ENCODE measurements around the gene CHAF1B. TPM values are rescaled to one million over a fixed set of nuclear protein-coding genes. Genes with fewer than 3 reads are reported as not detected.

The CHAF1B gene
- total and polyA plus RNA-seq, 2 of the 8 experiments (the other 6 are each of a cell fraction or from before 2014, with no cell fraction given) = 11.8 to 23.1 TPM

GRCh38 chr21:36403713-36404112 is 18.5 kb downstream of the CHAF1B start:
- Histone ChIP-seq H3K23me2 (ENCODE audit: low read depth, low read length) (no peaks in the 10 kb centered on the region), H4K91ac (replicated peaks; ENCODE audit: insufficient read length, low read length) (no peak overlapping the region), H3K9me3 (ENCODE audit: insufficient read depth in 2 of 2, low read depth in 1 of 2, low read length in 1 of 2) (no peaks in the 10 kb centered on the region), H3K4me1 (replicated peaks in 1 of 4; ENCODE audit: control insufficient read depth in 3 of 4, insufficient read depth in 4 of 4, low read length in 3 of 4) (no peaks in the 10 kb centered on the region), H2BK15ac (ENCODE audit: low read length) (no peak overlapping the region), H2BK5ac (ENCODE audit: low read depth, low read length) (no peak overlapping the region; the same call in 1 of the 2 replicates), H3K79me2 (ENCODE audit: control insufficient read depth in 1 of 2, insufficient read depth in 2 of 2, low read length in 2 of 2) (no peaks in the 10 kb centered on the region), H3K14ac (ENCODE audit: insufficient read length) (no peak overlapping the region), H3K27me3 (replicated peaks in 1 of 4; ENCODE audit: control insufficient read depth in 3 of 4, extremely low read depth in 1 of 4, insufficient read depth in 3 of 4, low read length in 3 of 4) (no peaks in the 10 kb centered on the region), H3K4ac (replicated peaks; ENCODE audit: insufficient read length, low read depth, low read length) (no peak overlapping the region), H3K27ac (ENCODE audit: low read depth, low read length) (no peak overlapping the region), H2AK5ac (ENCODE audit: low read depth, low read length) (no peak overlapping the region), H4K20me1 (replicated peaks in 1 of 2; ENCODE audit: control insufficient read depth in 1 of 2, insufficient read depth in 2 of 2, low read length in 2 of 2) (peaks cover 0 to 2% of the 10 kb centered on the region in 2 experiments), H3K9ac (replicated peaks in 1 of 4; ENCODE audit: extremely low read depth in 1 of 4, low read depth in 3 of 4, low read length in 3 of 4) (no peak overlapping the region), H3K36me3 (ENCODE audit: control insufficient read depth in 2 of 4, insufficient read depth in 4 of 4, low read length in 3 of 4) (peaks cover 0 to 34% (median 11%) of the 10 kb centered on the region in 4 experiments; a peak in 5 of 8 replicates), H2BK20ac (ENCODE audit: low read length) (no peak overlapping the region), H3K4me3 (ENCODE audit: extremely low read depth in 1 of 4, insufficient read depth in 2 of 4, low read depth in 3 of 4, low read length in 4 of 4) (no peak overlapping the region), H3K79me1 (ENCODE audit: low read depth, low read length) (no peaks in the 10 kb centered on the region), H3K18ac (ENCODE audit: extremely low read depth, low read length) (no peak overlapping the region), H2AFZ (ENCODE audit: low read length) (no peak overlapping the region), H2BK120ac (replicated peaks; ENCODE audit: low read depth, low read length) (no peak overlapping the region), H3K23ac (ENCODE audit: insufficient read length) (no peak overlapping the region), H4K5ac (ENCODE audit: insufficient read length, low read depth, low read length) (no peak overlapping the region), H4K8ac (ENCODE audit: extremely low read depth, insufficient read depth, low read length) (no peak overlapping the region), H3K4me2 (ENCODE audit: insufficient read depth in 1 of 2, low read depth in 2 of 2, low read length in 2 of 2) (no peak overlapping the region), H2BK12ac (ENCODE audit: low read depth, low read length) (no peak overlapping the region), H3K56ac (replicated peaks; ENCODE audit: insufficient read length, low read depth, low read length) (no peak overlapping the region)
- ChIA-PET CTCF (ENCODE audit: partially characterized antibody) (no interaction called here), POLR2A (ENCODE audit: partially characterized antibody) (interaction anchor here (0.7 kb wide), 1 partner anchor 8 kb away, joined by 3 read pairs; no protein-coding TSS in a partner anchor)
- FAIRE-seq (no peak), DNase-seq (ENCODE audit: low read depth in 1 of 2, low spot score in 2 of 2) (no peak)
- 90% methylated on average over 5 of the region's 5 CpGs; no CpG with 5 or more reads in 1 of the 2 experiments for WGBS, 2 experiments (ENCODE audit: extremely low coverage in 1 of 2, insufficient coverage in 1 of 2, insufficient read length in 1 of 2, insufficient replicate concordance in 2 of 2, low coverage in 1 of 2, low lambda C conversion rate in 2 of 2, missing lambda C conversion rate in 1 of 2)
- TF ChIP-seq FOSL1 (IDR thresholded peaks at IDR 0.05; ENCODE audit: insufficient read depth, low read depth, low read length) = no peak

Measured in H1 (cell line).